ENCODE data around the gene ACLY.
A peak's percentile ranks its signal among the peaks of the same experiment; 100 is the strongest.
"Not testable (repeated sequence)": the region's sequence is repeated elsewhere in the genome, so short reads cannot be mapped to it uniquely, and the experiment has no call there.

ACLY gene

GRCh38 chr17:41939044-41939692 lies 20.4 kb upstream of the ACLY start:
- DNase-seq = no peak

- DNase-seq = no peak
Measured at GRCh38 chr17:41937970-41938954, 19.5 kb upstream of the ACLY start.

- DNase-seq = no peak
Measured at GRCh38 chr17:41935641-41936040, 16.9 kb upstream of the ACLY start.

GRCh38 chr17:41932816-41933389 lies 14.2 kb upstream of the ACLY start:
- DNase-seq = no peak

- not testable (repeated sequence) for DNase-seq
Measured at GRCh38 chr17:41931715-41932114, 13.0 kb upstream of the ACLY start.

- not testable (repeated sequence) for DNase-seq
Measured at GRCh38 chr17:41930833-41931156, 12.0 kb upstream of the ACLY start.

- DNase-seq = peak; percentile 100
Measured at GRCh38 chr17:41930009-41930832, 11.5 kb upstream of the ACLY start, which contains the start of gene ODAD4. Gene ODAD4 (plus strand): TSS chr17:41930617. CDS start chr17:41930724, 107 bp downstream.

- no peak for DNase-seq
Measured at GRCh38 chr17:41928693-41929251, 10.0 kb upstream of the ACLY start.

- DNase-seq = no peak
Measured at GRCh38 chr17:41925991-41926590, 7.3 kb upstream of the ACLY start.

GRCh38 chr17:41920580-41920955 lies 1.8 kb upstream of the ACLY start:
- no peak for DNase-seq

GRCh38 chr17:41919840-41920579 lies 1.3 kb upstream of the ACLY start:
- DNase-seq = peak; percentile 77

- peak; percentile 96 for DNase-seq
Measured at GRCh38 chr17:41919165-41919817, 540 bp upstream of the ACLY start.

GRCh38 chr17:41917679-41918313 lies 955 bp downstream of the ACLY start:
- DNase-seq = no peak

- DNase-seq = no peak
Measured at GRCh38 chr17:41917192-41917591, 1.6 kb downstream of the ACLY start.

GRCh38 chr17:41915566-41915965 lies 3.2 kb downstream of the ACLY start:
- DNase-seq = peak; percentile 67

GRCh38 chr17:41915020-41915419 lies 3.7 kb downstream of the ACLY start:
- DNase-seq = no peak

- no peak for DNase-seq
Measured at GRCh38 chr17:41914358-41914766, 4.4 kb downstream of the ACLY start.

- no peak for DNase-seq
Measured at GRCh38 chr17:41913798-41914197, 5.0 kb downstream of the ACLY start.

GRCh38 chr17:41912925-41913324 lies 5.8 kb downstream of the ACLY start:
- DNase-seq = no peak

GRCh38 chr17:41910701-41911391 lies 7.9 kb downstream of the ACLY start:
- peak; percentile 92 for DNase-seq
